Hepatocyte (in vitro differentiated cells): ENCODE results near the gene ZNF77. TPM values are rescaled to one million over a fixed set of nuclear protein-coding genes. Genes with fewer than 3 reads are reported as not detected.

Source experiments
- DNase-seq: peaks from one replicate; pipeline ENCODE4 v3.0.0-alpha.2; 2016; ENCODE audit warnings: low spot score
- H2AFZ ChIP-seq: fragments of 200-600 bp; sonication (generic); 2 replicates; pipeline ENCODE4 v1.6.0; 2016; ENCODE audit warnings: antibody characterized with exemption, mild to moderate bottlenecking
- H3K27ac ChIP-seq: fragments of 200-600 bp; sonication (generic); 2 replicates; pipeline ENCODE4 v1.5.1; 2016; ENCODE audit warnings: mild to moderate bottlenecking
- H3K27me3 ChIP-seq: fragments of 200-600 bp; sonication (generic); 2 replicates; pipeline ENCODE4 v1.6.1; 2016
- H3K36me3 ChIP-seq: fragments of 200-600 bp; sonication (generic); replicated peaks from 2 replicates; pipeline ENCODE4 v1.5.1; 2016; ENCODE audit warnings: low read depth; ENCODE audit not compliant: insufficient read depth
- H3K4me1 ChIP-seq: fragments of 200-600 bp; sonication (generic); 2 replicates; pipeline ENCODE4 v1.5.1; 2016; ENCODE audit warnings: mild to moderate bottlenecking, moderate library complexity; ENCODE audit not compliant: insufficient read depth
- H3K4me2 ChIP-seq: fragments of 200-600 bp; sonication (generic); 2 replicates; pipeline ENCODE4 v1.6.0; 2016
- H3K4me3 ChIP-seq: fragments of 200-600 bp; sonication (generic); 2 replicates; pipeline ENCODE4 v1.5.1; 2016; ENCODE audit warnings: mild to moderate bottlenecking
- H3K79me2 ChIP-seq: fragments of 200-600 bp; sonication (generic); 2 replicates; pipeline ENCODE4 v1.6.0; 2017; ENCODE audit warnings: mild to moderate bottlenecking
- H3K9me2 ChIP-seq: fragments of 200-600 bp; sonication (generic); replicated peaks from 2 replicates; pipeline ENCODE4 v1.6.0; 2017; ENCODE audit warnings: mild to moderate bottlenecking; ENCODE audit not compliant: insufficient read depth
- H3K9me3 ChIP-seq: fragments of 200-600 bp; sonication (generic); 2 replicates; pipeline ENCODE4 v1.5.1; 2016; ENCODE audit warnings: low read depth, mild to moderate bottlenecking
- H4K20me1 ChIP-seq: fragments of 200-600 bp; sonication (generic); 2 replicates; pipeline ENCODE4 v1.6.0; 2016; ENCODE audit warnings: mild to moderate bottlenecking; ENCODE audit not compliant: insufficient read depth, poor library complexity, severe bottlenecking
- CTCF ChIP-seq: fragments of 200-600 bp; sonication (generic); IDR thresholded peaks from 2 replicates; pipeline ENCODE4 v1.5.1; 2016; ENCODE audit warnings: antibody characterized with exemption, mild to moderate bottlenecking; ENCODE audit not compliant: poor library complexity
- EZH2 ChIP-seq: fragments of 200-600 bp; sonication (generic); IDR thresholded peaks from 2 replicates; pipeline ENCODE4 v1.6.1; 2016; ENCODE audit warnings: antibody characterized with exemption, mild to moderate bottlenecking, borderline replicate concordance
- EZH2phosphoT487 ChIP-seq: fragments of 200-600 bp; sonication (generic); IDR thresholded peaks from one replicate; pipeline ENCODE4 v1.6.1; 2018; ENCODE audit warnings: antibody characterized with exemption, mild to moderate bottlenecking, low read depth, moderate library complexity; ENCODE audit not compliant: unreplicated experiment, severe bottlenecking
- WGBS: methylation state at CpG from one replicate; pipeline ENCODE4 v1.1.6; 2016; ENCODE audit warnings: low lambda C conversion rate; ENCODE audit errors: missing lambda C conversion rate; 5-methylcytosine and 5-hydroxymethylcytosine counted together
- polyA plus RNA-seq: library from polyadenylated mRNA; unstranded; fragments of >200 nt; fragmentation: Nextera tagmentation; extraction: Ambion mirVana; gene quantifications from 2 replicates; pipeline ENCODE4 v1.2.1, GENCODE V29; 2016
- total RNA-seq: library from RNA; depleted of rRNA; stranded (reverse); fragments of >200 nt; gene quantifications from 2 replicates; pipeline ENCODE4 v1.2.3, GENCODE V29; 2014

Gene ZNF77
- total and polyA plus RNA-seq, 2 experiments from 2014 or later: 1.8 to 3.4 TPM

GRCh38 chr19:2986951-2987524 lies 42.3 kb upstream of the ZNF77 start:
- no peak for DNase-seq
- H3K4me3 ChIP-seq: no peak overlapping the region
- TF ChIP-seq EZH2phosphoT487 (no peak), CTCF (no peak), EZH2 (no peak)
- H3K27me3 ChIP-seq: no peaks in the 10 kb centered on the region
- H2AFZ ChIP-seq: no peak overlapping the region
- peaks cover 32% of the 10 kb centered on the region for H3K4me1 ChIP-seq
- H3K4me2 ChIP-seq: peak overlapping the region; percentile 8
- WGBS: 15% methylated on average over 20 of the region's 20 CpGs
- H3K9me2 ChIP-seq: no peaks in the 10 kb centered on the region
- H3K36me3 ChIP-seq: no peaks in the 10 kb centered on the region
- H3K79me2 ChIP-seq: no peaks in the 10 kb centered on the region
- no peak overlapping the region for H3K27ac ChIP-seq
- H4K20me1 ChIP-seq: no peaks in the 10 kb centered on the region
- no peaks in the 10 kb centered on the region for H3K9me3 ChIP-seq

- H3K27ac ChIP-seq: peak overlapping the region; percentile 88
These were observed 39.4 kb upstream of the ZNF77 start for GRCh38 chr19:2984215-2984528.

GRCh38 chr19:2983351-2984214 lies 38.8 kb upstream of the ZNF77 start:
- H3K9me3 ChIP-seq: no peaks in the 10 kb centered on the region
- peak overlapping the region; percentile 75 for H2AFZ ChIP-seq
- H4K20me1 ChIP-seq: no peaks in the 10 kb centered on the region
- no peaks in the 10 kb centered on the region for H3K9me2 ChIP-seq
- H3K4me3 ChIP-seq: no peak overlapping the region
- peak; percentile 75 for DNase-seq
- peak overlapping the region; percentile 92 for H3K4me2 ChIP-seq
- H3K4me1 ChIP-seq: peaks cover 32% of the 10 kb centered on the region
- TF ChIP-seq CTCF (no peak), EZH2phosphoT487 (no peak), EZH2 (no peak)
- H3K27ac ChIP-seq: peak overlapping the region; percentile 88
- H3K27me3 ChIP-seq: no peaks in the 10 kb centered on the region
- no peaks in the 10 kb centered on the region for H3K36me3 ChIP-seq
- 24% methylated on average over 22 of the region's 24 CpGs for WGBS
- H3K79me2 ChIP-seq: no peaks in the 10 kb centered on the region

More at GRCh38 chr19:2984215-2984528, 39.4 kb upstream of the ZNF77 start:
- no peaks in the 10 kb centered on the region for H4K20me1 ChIP-seq
- DNase-seq: no peak
- no peaks in the 10 kb centered on the region for H3K9me2 ChIP-seq
- H2AFZ ChIP-seq: peak overlapping the region; percentile 75
- no peaks in the 10 kb centered on the region for H3K27me3 ChIP-seq
- no peaks in the 10 kb centered on the region for H3K79me2 ChIP-seq
- H3K4me1 ChIP-seq: peaks cover 32% of the 10 kb centered on the region
- H3K9me3 ChIP-seq: no peaks in the 10 kb centered on the region
- H3K36me3 ChIP-seq: no peaks in the 10 kb centered on the region
- no peak overlapping the region for H3K4me3 ChIP-seq
- H3K4me2 ChIP-seq: peak overlapping the region; percentile 92
- 3% methylated on average over 14 of the region's 14 CpGs for WGBS
- TF ChIP-seq CTCF: no peak
